ENCODE results near the gene BMPR2.

- TF ChIP-seq RAD21 (IDR thresholded peaks at IDR 0.05; ENCODE audit: low read depth) (no peak), EP300 (IDR thresholded peaks at IDR 0.05; ENCODE audit: borderline replicate concordance) (no peak), REST (IDR thresholded peaks at IDR 0.05; ENCODE audit: low read depth) (no peak), EGR1 (IDR thresholded peaks at IDR 0.05) (no peak), ZBTB7A (IDR thresholded peaks at IDR 0.05; ENCODE audit: low read depth) (no peak), NFIC (IDR thresholded peaks at IDR 0.05) (no peak), YY1 (IDR thresholded peaks at IDR 0.05; ENCODE audit: low read depth) (no peak), CEBPB (IDR thresholded peaks at IDR 0.05) (no peak)
- TF ChIP-seq, protein P1, sequence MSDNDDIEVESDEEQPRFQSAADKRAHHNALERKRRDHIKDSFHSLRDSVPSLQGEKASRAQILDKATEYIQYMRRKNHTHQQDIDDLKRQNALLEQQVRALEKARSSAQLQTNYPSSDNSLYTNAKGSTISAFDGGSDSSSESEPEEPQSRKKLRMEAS (IDR thresholded peaks at IDR 0.05) = no peak
- TF ChIP-seq, protein P2, sequence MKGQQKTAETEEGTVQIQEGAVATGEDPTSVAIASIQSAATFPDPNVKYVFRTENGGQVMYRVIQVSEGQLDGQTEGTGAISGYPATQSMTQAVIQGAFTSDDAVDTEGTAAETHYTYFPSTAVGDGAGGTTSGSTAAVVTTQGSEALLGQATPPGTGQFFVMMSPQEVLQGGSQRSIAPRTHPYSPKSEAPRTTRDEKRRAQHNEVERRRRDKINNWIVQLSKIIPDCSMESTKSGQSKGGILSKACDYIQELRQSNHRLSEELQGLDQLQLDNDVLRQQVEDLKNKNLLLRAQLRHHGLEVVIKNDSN (IDR thresholded peaks at IDR 0.05) = no peak
Measured at GRCh38 chr2:202613479-202613878, 237.4 kb downstream of the BMPR2 start.

Measured in Ishikawa (cell line).